Progenitor cell of endocrine pancreas (in vitro differentiated cells): ENCODE data around the gene TMEM89. TPM values are rescaled to one million over a fixed set of nuclear protein-coding genes. Genes with fewer than 3 reads are reported as not detected.

Source experiments
- DNase-seq: peaks from one replicate; pipeline ENCODE4 v3.0.0; 2021; ENCODE audit warnings: low spot score; ENCODE audit not compliant: unreplicated experiment
- H3K27ac Mint-ChIP-seq: 2 replicates; pipeline ENCODE4 v1.8.0; 2021; ENCODE audit warnings: mild to moderate bottlenecking, moderate library complexity, mixed read lengths
- H3K27me3 Mint-ChIP-seq: 2 replicates; pipeline ENCODE4 v1.8.0; 2021; ENCODE audit warnings: mixed read lengths
- H3K36me3 Mint-ChIP-seq: 2 replicates; pipeline ENCODE4 v1.8.0; 2022; ENCODE audit warnings: mixed read lengths; ENCODE audit not compliant: insufficient read depth
- H3K4me1 Mint-ChIP-seq: 2 replicates; pipeline ENCODE4 v1.8.0; 2021; ENCODE audit warnings: low read depth, mixed read lengths
- H3K4me3 Mint-ChIP-seq: 2 replicates; pipeline ENCODE4 v1.8.0; 2021; ENCODE audit warnings: low read depth, mild to moderate bottlenecking, moderate library complexity, mixed read lengths
- H3K9me3 Mint-ChIP-seq: 2 replicates; pipeline ENCODE4 v1.8.0; 2021; ENCODE audit warnings: low read depth, mixed read lengths
- total RNA-seq: library from RNA; stranded (reverse); gene quantifications from 2 replicates; pipeline ENCODE4 v1.2.1, GENCODE V29; 2021
- TF ChIP-seq, protein P1 (sequence below): fragments of 200-600 bp; sonication (generic); IDR thresholded peaks from one replicate; pipeline ENCODE4 v1.5.0; 2021; ENCODE audit warnings: antibody characterized with exemption, mild to moderate bottlenecking; ENCODE audit not compliant: unreplicated experiment

The TMEM89 gene
- total RNA-seq, 1 donor from 2014 or later: not detected

DNA sequence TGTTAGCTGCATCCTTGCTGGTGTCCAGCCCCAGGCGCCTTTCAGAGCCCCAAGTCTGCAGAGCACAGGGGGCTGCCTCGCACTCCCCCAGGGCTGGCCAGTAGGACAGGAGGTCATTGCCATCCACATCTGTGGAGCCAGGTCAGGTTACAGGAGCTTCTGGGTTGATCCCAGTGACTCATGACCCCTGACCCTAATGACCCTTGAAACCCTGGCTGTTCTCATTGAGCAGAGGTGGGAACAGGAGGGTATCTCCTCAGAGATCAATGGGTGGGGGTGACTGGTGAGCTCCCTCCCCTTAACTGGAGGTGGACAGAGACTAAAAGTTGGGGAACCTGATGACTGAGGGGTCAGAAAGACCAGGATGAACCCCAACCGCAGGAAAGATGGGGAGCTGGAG lies 19.8 kb upstream of the TMEM89 start:
- H3K4me3 Mint-ChIP-seq: no peak overlapping the region
- peaks cover 5% of the 10 kb centered on the region for H3K4me1 Mint-ChIP-seq
- TF ChIP-seq, protein P1, sequence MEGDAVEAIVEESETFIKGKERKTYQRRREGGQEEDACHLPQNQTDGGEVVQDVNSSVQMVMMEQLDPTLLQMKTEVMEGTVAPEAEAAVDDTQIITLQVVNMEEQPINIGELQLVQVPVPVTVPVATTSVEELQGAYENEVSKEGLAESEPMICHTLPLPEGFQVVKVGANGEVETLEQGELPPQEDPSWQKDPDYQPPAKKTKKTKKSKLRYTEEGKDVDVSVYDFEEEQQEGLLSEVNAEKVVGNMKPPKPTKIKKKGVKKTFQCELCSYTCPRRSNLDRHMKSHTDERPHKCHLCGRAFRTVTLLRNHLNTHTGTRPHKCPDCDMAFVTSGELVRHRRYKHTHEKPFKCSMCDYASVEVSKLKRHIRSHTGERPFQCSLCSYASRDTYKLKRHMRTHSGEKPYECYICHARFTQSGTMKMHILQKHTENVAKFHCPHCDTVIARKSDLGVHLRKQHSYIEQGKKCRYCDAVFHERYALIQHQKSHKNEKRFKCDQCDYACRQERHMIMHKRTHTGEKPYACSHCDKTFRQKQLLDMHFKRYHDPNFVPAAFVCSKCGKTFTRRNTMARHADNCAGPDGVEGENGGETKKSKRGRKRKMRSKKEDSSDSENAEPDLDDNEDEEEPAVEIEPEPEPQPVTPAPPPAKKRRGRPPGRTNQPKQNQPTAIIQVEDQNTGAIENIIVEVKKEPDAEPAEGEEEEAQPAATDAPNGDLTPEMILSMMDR: no peak
- H3K27me3 Mint-ChIP-seq: peaks cover 7% of the 10 kb centered on the region
- H3K9me3 Mint-ChIP-seq: no peaks in the 10 kb centered on the region
- H3K36me3 Mint-ChIP-seq: peaks cover 5% of the 10 kb centered on the region
- no peak for DNase-seq
- no peak overlapping the region for H3K27ac Mint-ChIP-seq

DNA sequence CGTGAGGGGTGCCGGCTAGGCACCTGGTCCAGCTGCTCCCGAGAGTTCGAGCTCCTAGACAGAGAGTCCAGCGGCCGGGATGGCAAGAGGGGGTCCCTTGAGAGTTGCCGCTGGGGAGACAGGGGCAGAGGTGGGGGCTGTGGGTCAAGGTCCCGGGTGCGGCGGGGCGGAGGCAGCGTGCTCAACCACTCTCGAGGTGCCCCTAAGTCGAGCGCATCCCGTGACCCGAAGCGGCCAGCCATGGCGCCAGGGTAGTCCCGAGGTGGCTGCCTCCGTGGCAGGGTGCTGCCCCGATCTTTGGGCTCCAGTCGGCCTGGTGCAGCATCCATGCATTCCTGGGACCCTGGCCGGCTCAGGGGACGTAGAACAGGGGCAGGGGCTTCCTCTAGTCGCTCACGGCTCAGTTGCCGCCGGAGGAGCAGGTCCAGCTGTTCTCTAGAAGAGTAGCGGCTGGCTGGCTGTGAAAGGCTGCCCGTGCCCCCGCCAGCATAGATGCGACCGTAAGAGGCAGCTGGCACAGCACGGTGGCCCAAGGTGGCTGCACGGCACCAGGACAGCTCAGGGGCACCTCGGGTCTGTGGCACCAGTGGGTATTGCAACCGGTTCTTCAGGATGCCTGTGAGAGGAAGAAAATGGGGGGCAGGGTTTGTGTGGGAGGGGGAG lies 18.5 kb upstream of the TMEM89 start:
- Mint-ChIP-seq H3K27ac (no peak overlapping the region), H3K4me1 (peaks cover 10% of the 10 kb centered on the region), H3K27me3 (peaks cover 7% of the 10 kb centered on the region), H3K36me3 (peaks cover 5% of the 10 kb centered on the region), H3K4me3 (no peak overlapping the region), H3K9me3 (no peaks in the 10 kb centered on the region)
- no peak for DNase-seq
- TF ChIP-seq, protein P1: no peak

DNA sequence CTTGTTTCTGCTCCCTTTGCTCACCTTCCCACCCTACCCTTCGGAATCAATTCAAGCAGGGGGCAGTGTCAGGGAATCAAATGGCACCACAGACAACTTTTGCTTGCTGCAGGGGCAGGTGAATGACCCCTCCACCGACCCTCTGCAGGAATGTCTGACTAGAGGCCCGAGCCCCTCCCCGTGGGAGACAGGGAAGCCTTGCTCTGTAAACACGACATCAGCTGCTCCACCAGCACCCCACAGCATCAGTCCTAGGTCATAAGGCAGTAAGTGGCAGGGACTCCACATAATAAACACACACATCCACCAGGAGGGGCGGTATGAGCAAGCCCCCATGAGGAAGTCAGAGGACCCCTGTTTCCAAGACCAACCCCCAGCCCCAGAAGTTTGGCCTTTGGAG lies 15.7 kb upstream of the TMEM89 start:
- H3K9me3 Mint-ChIP-seq: no peaks in the 10 kb centered on the region
- TF ChIP-seq, protein P1: no peak
- H3K4me1 Mint-ChIP-seq: peaks cover 15% of the 10 kb centered on the region
- H3K27ac Mint-ChIP-seq: no peak overlapping the region
- H3K36me3 Mint-ChIP-seq: peaks cover 6% of the 10 kb centered on the region
- no peak overlapping the region for H3K4me3 Mint-ChIP-seq
- H3K27me3 Mint-ChIP-seq: peaks cover 12% of the 10 kb centered on the region
- DNase-seq: no peak

DNA sequence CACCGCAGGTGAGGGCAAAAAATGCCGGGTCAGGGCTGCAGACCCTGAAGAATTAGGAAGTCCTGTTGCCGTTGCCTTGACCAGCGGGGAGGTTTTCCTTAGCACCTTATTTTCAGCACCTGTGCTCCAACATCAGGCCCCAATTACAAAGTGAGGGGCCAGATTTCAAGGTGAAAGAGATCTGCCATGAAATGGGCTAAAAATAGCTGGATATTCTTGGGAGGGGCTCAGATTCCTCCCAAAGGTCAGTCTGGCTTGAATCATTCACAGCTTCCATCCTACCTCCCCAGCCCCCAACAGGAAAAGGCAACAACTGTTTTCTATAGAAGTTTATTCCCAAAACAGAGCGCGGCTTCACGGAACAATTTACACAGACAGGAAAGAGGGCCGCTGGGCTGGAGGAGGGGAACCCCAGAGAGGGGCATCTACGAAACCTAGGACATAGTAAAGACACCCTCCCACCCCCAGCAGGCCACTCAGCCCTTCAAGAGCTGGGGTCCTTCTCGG lies 14.6 kb upstream of the TMEM89 start:
- Mint-ChIP-seq H3K4me3 (peak overlapping the region; percentile 74), H3K36me3 (peaks cover 6% of the 10 kb centered on the region), H3K9me3 (no peaks in the 10 kb centered on the region), H3K27ac (peak overlapping the region; percentile 73), H3K27me3 (peaks cover 12% of the 10 kb centered on the region), H3K4me1 (peaks cover 15% of the 10 kb centered on the region)
- DNase-seq: no peak
- TF ChIP-seq, protein P1: no peak

DNA sequence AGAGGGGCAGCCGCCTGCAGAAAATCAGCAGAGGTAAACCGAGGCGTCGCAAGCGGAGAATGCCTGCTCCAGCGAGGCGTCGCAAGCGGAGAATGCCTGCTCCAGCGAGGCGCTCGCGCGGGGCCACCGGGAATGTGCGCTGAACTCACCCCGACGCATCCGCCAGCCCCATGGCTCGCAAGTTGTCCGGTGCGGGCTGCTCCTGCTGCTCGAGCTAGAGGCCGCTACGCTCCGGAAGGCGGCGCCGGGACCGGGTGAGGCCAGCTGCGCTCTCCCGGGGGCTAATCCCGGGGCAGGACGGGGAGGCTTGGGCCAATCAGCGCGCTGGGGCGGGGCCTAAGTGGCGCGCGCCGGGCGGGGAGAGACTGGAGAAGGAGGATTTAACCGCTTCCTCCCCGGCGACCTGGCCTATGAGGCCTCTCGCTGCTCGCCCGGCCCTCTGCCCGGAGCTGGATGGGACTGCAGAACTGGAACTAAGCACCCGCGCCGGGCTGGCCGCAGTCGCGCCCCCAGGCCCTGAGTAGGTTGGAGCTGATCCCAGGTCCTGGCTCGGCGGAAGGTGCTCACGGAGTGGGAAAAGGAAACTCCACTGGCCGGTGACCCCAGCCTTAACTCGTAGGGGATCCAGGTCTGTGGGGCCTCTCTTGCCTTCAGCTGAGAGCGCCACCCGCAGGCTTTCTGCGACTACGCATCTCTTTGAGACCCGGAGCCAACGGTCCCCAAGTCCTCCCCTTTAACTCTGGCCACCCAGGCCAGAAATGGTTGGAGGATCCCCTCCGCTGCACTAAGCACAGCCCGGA lies 13.9 kb upstream of the TMEM89 start, which contains the start of gene SLC26A6:
SLC26A6 (minus strand) TSS at position 240 of the 800 bp plus-strand sequence; CDS start at position 172, 68 bp downstream.
- TF ChIP-seq, protein P1: peak; percentile 56
- Mint-ChIP-seq H3K36me3 (peaks cover 6% of the 10 kb centered on the region), H3K4me3 (peak within 1 kb of the TSS; percentile 74), H3K27me3 (peaks cover 12% of the 10 kb centered on the region), H3K4me1 (peaks cover 15% of the 10 kb centered on the region), H3K27ac (peak within 1 kb of the TSS; percentile 84), H3K9me3 (no peaks in the 10 kb centered on the region)
- DNase-seq: peak; percentile 96
